DOHH2 (cell line): Measurements from ENCODE around the gene CARD14.

Experiments
- EZH2phosphoT487 ChIP-seq: fragments of 200-600 bp; sonication (generic); IDR thresholded peaks from 2 replicates; pipeline ENCODE4 v1.6.1; 2017; ENCODE audit warnings: borderline replicate concordance, mild to moderate bottlenecking, antibody characterized with exemption, low read length, moderate library complexity, mixed read lengths
- TF ChIP-seq, protein P1 (sequence below): fragments of 200-600 bp; sonication (generic); IDR thresholded peaks from one replicate; pipeline ENCODE4 v1.5.1; 2014; ENCODE audit warnings: antibody characterized with exemption, mild to moderate bottlenecking, low read depth, low read length; ENCODE audit not compliant: poor library complexity, severe bottlenecking

DNA sequence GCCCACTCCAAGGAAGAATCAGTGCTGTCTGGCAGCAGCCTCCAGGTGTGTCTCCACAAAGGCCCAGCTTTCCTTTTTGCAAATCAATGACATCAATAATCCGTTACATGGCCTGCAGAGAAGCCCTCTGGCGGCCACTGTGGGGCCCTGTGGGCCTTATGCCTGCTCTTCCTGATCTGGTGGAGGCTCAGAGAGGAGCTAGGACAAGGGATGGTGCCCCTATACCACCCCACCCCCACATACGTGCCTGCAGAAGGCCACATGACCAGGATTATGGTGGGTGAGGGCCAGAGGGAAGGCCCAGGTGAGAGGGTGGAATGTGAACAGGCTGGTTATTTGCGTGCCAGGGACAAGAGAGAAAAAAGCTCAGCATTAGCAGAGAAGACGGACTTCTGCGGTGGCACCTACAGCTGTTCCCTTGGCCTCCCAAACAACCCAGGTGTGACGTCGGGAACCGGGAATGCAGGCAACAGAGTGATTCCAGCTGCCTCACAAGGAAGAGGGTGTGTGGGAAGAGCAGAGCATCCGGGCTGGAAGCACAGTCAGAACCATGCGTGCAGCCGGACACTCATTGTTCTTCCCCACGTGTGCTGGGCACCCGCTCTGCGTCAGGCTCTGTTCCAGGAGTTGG, 45.4 kb upstream of the CARD14 start:
- TF ChIP-seq, protein P1, sequence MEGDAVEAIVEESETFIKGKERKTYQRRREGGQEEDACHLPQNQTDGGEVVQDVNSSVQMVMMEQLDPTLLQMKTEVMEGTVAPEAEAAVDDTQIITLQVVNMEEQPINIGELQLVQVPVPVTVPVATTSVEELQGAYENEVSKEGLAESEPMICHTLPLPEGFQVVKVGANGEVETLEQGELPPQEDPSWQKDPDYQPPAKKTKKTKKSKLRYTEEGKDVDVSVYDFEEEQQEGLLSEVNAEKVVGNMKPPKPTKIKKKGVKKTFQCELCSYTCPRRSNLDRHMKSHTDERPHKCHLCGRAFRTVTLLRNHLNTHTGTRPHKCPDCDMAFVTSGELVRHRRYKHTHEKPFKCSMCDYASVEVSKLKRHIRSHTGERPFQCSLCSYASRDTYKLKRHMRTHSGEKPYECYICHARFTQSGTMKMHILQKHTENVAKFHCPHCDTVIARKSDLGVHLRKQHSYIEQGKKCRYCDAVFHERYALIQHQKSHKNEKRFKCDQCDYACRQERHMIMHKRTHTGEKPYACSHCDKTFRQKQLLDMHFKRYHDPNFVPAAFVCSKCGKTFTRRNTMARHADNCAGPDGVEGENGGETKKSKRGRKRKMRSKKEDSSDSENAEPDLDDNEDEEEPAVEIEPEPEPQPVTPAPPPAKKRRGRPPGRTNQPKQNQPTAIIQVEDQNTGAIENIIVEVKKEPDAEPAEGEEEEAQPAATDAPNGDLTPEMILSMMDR, result peak; percentile 41
- no peak for TF ChIP-seq EZH2phosphoT487
